Measurements from ENCODE around the gene GNG12. TPM values are rescaled to one million over a fixed set of nuclear protein-coding genes. Genes with fewer than 3 reads are reported as not detected.

GNG12 gene
- total and polyA plus RNA-seq, 11 donors: 7.7 to 80.2 (median 44.6) TPM

- no peaks in the 10 kb centered on the region for H3K9me3 ChIP-seq
- DNase-seq (no peak), ATAC-seq (no peak)
- intact Hi-C loops (cut with DNase I): no loop called here
- H3K27me3 ChIP-seq: no peaks in the 10 kb centered on the region
- H3K27ac ChIP-seq: no peak overlapping the region
- H3K4me3 ChIP-seq: no peak overlapping the region
- TF ChIP-seq POLR2A (IDR thresholded peaks at IDR 0.05): no peak
- TF ChIP-seq CTCF (IDR thresholded peaks at IDR 0.05): no peak
- H3K36me3 ChIP-seq: peaks cover 0 to 43% (median 28%) of the 10 kb centered on the region in 9 donors
- peaks cover 5 to 31% (median 19%) of the 10 kb centered on the region in 12 donors for H3K4me1 ChIP-seq
Observed at GRCh38 chr1:67690018-67690363, 143.3 kb downstream of the GNG12 start.

GRCh38 chr1:67689267-67690017, 143.8 kb downstream of the GNG12 start:
- no peaks in the 10 kb centered on the region for H3K9me3 ChIP-seq
- intact Hi-C loops (cut with DNase I): loop anchor here (5.0 to 10.0 kb wide), 15 partner anchors 33 to 257 kb away; partner anchors contain the start of genes GNG12 (in 4 of the 10) and SERBP1 (in 1 of the 10)
- peaks cover 0 to 43% (median 28%) of the 10 kb centered on the region in 9 donors for H3K36me3 ChIP-seq
- peaks cover 5 to 34% (median 20%) of the 10 kb centered on the region in 12 donors for H3K4me1 ChIP-seq
- no peak overlapping the region for H3K4me3 ChIP-seq
- H3K27ac ChIP-seq: peak overlapping the region in 2 of 12 donors; percentile 10 to 15
- no peaks in the 10 kb centered on the region for H3K27me3 ChIP-seq
- 55 to 79% (median 67%) methylated on average over 3 of the region's 3 CpGs for WGBS, 4 donors
- TF ChIP-seq POLR2A (IDR thresholded peaks at IDR 0.05) (no peak), CTCF (IDR thresholded peaks at IDR 0.05) (no peak)
- DNase-seq (no peak), ATAC-seq (no peak)

- Histone ChIP-seq H3K4me1 (peaks cover 5 to 41% (median 27%) of the 10 kb centered on the region in 12 donors), H3K4me3 (no peak overlapping the region), H3K9me3 (no peaks in the 10 kb centered on the region), H3K27ac (peak overlapping the region in 5 of 12 donors; percentile 1 to 51 (median 15)), H3K27me3 (no peaks in the 10 kb centered on the region), H3K36me3 (peaks cover 0 to 43% (median 28%) of the 10 kb centered on the region in 9 donors)
- no peak for DNase-seq
- intact Hi-C loops (cut with DNase I): loop anchor here (5.0 to 10.0 kb wide), 15 partner anchors 34 to 256 kb away; partner anchors contain the start of genes GNG12 (in 4 of the 10) and SERBP1 (in 1 of the 10)
- TF ChIP-seq CTCF (IDR thresholded peaks at IDR 0.05) (no peak), POLR2A (IDR thresholded peaks at IDR 0.05) (no peak)
- no peak for ATAC-seq
- 52 to 70% (median 62%) methylated on average over 3 of the region's 3 CpGs for WGBS, 4 donors
Observed at GRCh38 chr1:67688526-67689219, 144.6 kb downstream of the GNG12 start.

GRCh38 chr1:67687649-67688048, 145.6 kb downstream of the GNG12 start:
- no peak for TF ChIP-seq CTCF (IDR thresholded peaks at IDR 0.05)
- TF ChIP-seq POLR2A (IDR thresholded peaks at IDR 0.05): no peak
- WGBS, 4 donors: 52 to 64% (median 58%) methylated on average over 4 of the region's 4 CpGs
- intact Hi-C loops (cut with DNase I): loop anchor here (2.0 to 10.0 kb wide), 18 partner anchors 35 to 255 kb away; partner anchors contain the start of genes GNG12 (in 4 of the 10) and SERBP1 (in 1 of the 10)
- H3K27ac ChIP-seq: peak overlapping the region; percentile 94 to 99 (median 98)
- peaks cover 6 to 51% (median 30%) of the 10 kb centered on the region in 12 donors for H3K4me1 ChIP-seq
- H3K36me3 ChIP-seq: peaks cover 0 to 43% (median 28%) of the 10 kb centered on the region in 9 donors
- peak overlapping the region in 9 of 12 donors; percentile 64 to 97 (median 88) for H3K4me3 ChIP-seq
- ATAC-seq: no peak
- DNase-seq: no peak
- no peaks in the 10 kb centered on the region for H3K9me3 ChIP-seq
- H3K27me3 ChIP-seq: no peaks in the 10 kb centered on the region

Data from heart left ventricle (tissue), 16 donors.